Activated T-helper 1 cell treated with anti-CD3 and anti-CD28 coated beads, Interleukin-12 subunit alpha, Interleukin-12 subunit beta, Interleukin-2, Interleukin-4 antibody, amounts not matched to agents 30 ng/mL and 10 ng/mL and 1 ng/mL, durations not matched to agents 14 hours and 24 hours and 36 hours (primary cell): ENCODE measurements around the gene FCHSD1. TPM values are rescaled to one million over a fixed set of nuclear protein-coding genes. Genes with fewer than 3 reads are reported as not detected.

ENCODE experiments used
- DNase-seq: peaks from one replicate; pipeline ENCODE4 v3.0.0; 2021; ENCODE audit warnings: low spot score
- H3K27ac Mint-ChIP-seq: one replicate; pipeline ENCODE4 v1.8.0; 2021; ENCODE audit warnings: mild to moderate bottlenecking, mixed read lengths
- H3K27me3 Mint-ChIP-seq: one replicate; pipeline ENCODE4 v1.8.0; 2022; ENCODE audit warnings: mild to moderate bottlenecking, moderate library complexity, mixed read lengths; ENCODE audit not compliant: insufficient read depth
- H3K36me3 Mint-ChIP-seq: one replicate; pipeline ENCODE4 v1.8.0; 2021; ENCODE audit warnings: low read depth, mixed read lengths
- H3K4me1 Mint-ChIP-seq: one replicate; pipeline ENCODE4 v1.8.0; 2021; ENCODE audit warnings: low read depth, mixed read lengths
- H3K4me3 Mint-ChIP-seq: one replicate; pipeline ENCODE4 v1.8.0; 2021; ENCODE audit warnings: mild to moderate bottlenecking, moderate library complexity, mixed read lengths
- H3K9me3 Mint-ChIP-seq: one replicate; pipeline ENCODE4 v1.8.0; 2021; ENCODE audit warnings: mixed read lengths
- intact Hi-C: fragments of 100-400 bp; cut with micrococcal nuclease; formaldehyde crosslinking; loops from one replicate; pipeline ENCODE4 v1.15.1; 2024
- total RNA-seq: library from RNA; stranded (reverse); gene quantifications from 2 replicates; pipeline ENCODE4 v1.2.3, GENCODE V29; 2022

Gene FCHSD1
- total RNA-seq, 1 donor from 2014 or later = 37.0 TPM

GRCh38 chr5:141598391-141599345, 52.5 kb downstream of the FCHSD1 start:
- Mint-ChIP-seq H3K4me3 (peak overlapping the region; percentile 11), H3K36me3 (peaks cover 10% of the 10 kb centered on the region)
- intact Hi-C loops = no loop called here

GRCh38 chr5:141597814-141598213, 53.4 kb downstream of the FCHSD1 start:
- Mint-ChIP-seq H3K4me3 (no peak overlapping the region), H3K27me3 (no peaks in the 10 kb centered on the region), H3K27ac (peak overlapping the region; percentile 5), H3K9me3 (no peaks in the 10 kb centered on the region), H3K4me1 (peaks cover 66% of the 10 kb centered on the region), H3K36me3 (peaks cover 10% of the 10 kb centered on the region)
- intact Hi-C loops = loop anchor here (1.0 kb wide), 1 partner anchor 7 kb away; no protein-coding TSS in a partner anchor
- no peak for DNase-seq

More at GRCh38 chr5:141598391-141599345, 52.5 kb downstream of the FCHSD1 start:
- DNase-seq = no peak
- Mint-ChIP-seq H3K27ac (peak overlapping the region; percentile 34), H3K4me1 (peaks cover 67% of the 10 kb centered on the region), H3K9me3 (no peaks in the 10 kb centered on the region), H3K27me3 (no peaks in the 10 kb centered on the region)

GRCh38 chr5:141597394-141597793, 53.8 kb downstream of the FCHSD1 start:
- Mint-ChIP-seq H3K9me3 (no peaks in the 10 kb centered on the region), H3K27ac (peak overlapping the region; percentile 5), H3K36me3 (peaks cover 10% of the 10 kb centered on the region), H3K4me3 (no peak overlapping the region), H3K4me1 (peaks cover 66% of the 10 kb centered on the region), H3K27me3 (no peaks in the 10 kb centered on the region)
- DNase-seq = no peak
- intact Hi-C loops = loop anchor here (1.0 kb wide), 1 partner anchor 8 kb away; no protein-coding TSS in a partner anchor

- H3K27me3 Mint-ChIP-seq = no peaks in the 10 kb centered on the region
- peaks cover 12% of the 10 kb centered on the region for H3K36me3 Mint-ChIP-seq
- no peak overlapping the region for H3K4me3 Mint-ChIP-seq
- H3K27ac Mint-ChIP-seq = no peak overlapping the region
- intact Hi-C loops = loop anchor here (1.0 kb wide), 1 partner anchor 8 kb away; no protein-coding TSS in a partner anchor
- no peaks in the 10 kb centered on the region for H3K9me3 Mint-ChIP-seq
- peaks cover 66% of the 10 kb centered on the region for H3K4me1 Mint-ChIP-seq
- DNase-seq = no peak
These were observed 54.4 kb downstream of the FCHSD1 start for GRCh38 chr5:141596867-141597266.

GRCh38 chr5:141590127-141590526, 61.1 kb downstream of the FCHSD1 start:
- no peaks in the 10 kb centered on the region for H3K9me3 Mint-ChIP-seq
- no peak for DNase-seq
- H3K4me1 Mint-ChIP-seq = peaks cover 37% of the 10 kb centered on the region
- no peak overlapping the region for H3K27ac Mint-ChIP-seq
- intact Hi-C loops = no loop called here
- peaks cover 25% of the 10 kb centered on the region for H3K36me3 Mint-ChIP-seq
- H3K27me3 Mint-ChIP-seq = no peaks in the 10 kb centered on the region
- no peak overlapping the region for H3K4me3 Mint-ChIP-seq

Other genes with a start within 250 kb of the FCHSD1 start
- gene PCDHGA9, start 248.6 kb downstream of the FCHSD1 start, total RNA-seq = 0.21 and 0.39 TPM in 2 replicates
- 0.12 and 0.18 TPM in 2 replicates for gene PCDHGB6, start 243.4 kb downstream of the FCHSD1 start, total RNA-seq
- gene PCDHGA10, start 238.4 kb downstream of the FCHSD1 start, total RNA-seq = 0.10 and 0.13 TPM in 2 replicates
- 0.13 TPM in 1 of 2 replicates, not detected in the other for gene PCDHGB7, start 233.7 kb downstream of the FCHSD1 start, total RNA-seq
- gene PCDHGA11, start 230.4 kb downstream of the FCHSD1 start, total RNA-seq = 0.16 and 0.24 TPM in 2 replicates
- gene PCDHGA12, start 220.9 kb downstream of the FCHSD1 start, total RNA-seq = 0.18 TPM in 1 of 2 replicates, not detected in the other
- 0.31 and 0.32 TPM in 2 replicates for gene PCDHGC3, start 175.5 kb downstream of the FCHSD1 start, total RNA-seq
- not detected in 2 replicates for gene PCDHGC4, start 166.4 kb downstream of the FCHSD1 start, total RNA-seq
- gene PCDHGC5, start 162.3 kb downstream of the FCHSD1 start, total RNA-seq = not detected in 2 replicates
- 221 and 234 TPM in 2 replicates for gene DIAPH1, start 32.4 kb downstream of the FCHSD1 start, total RNA-seq
- 83.1 and 87.2 TPM in 2 replicates for gene HDAC3, start 14.6 kb downstream of the FCHSD1 start, total RNA-seq
- gene RELL2, start 14.4 kb downstream of the FCHSD1 start, total RNA-seq = 19.3 and 19.5 TPM in 2 replicates
- 7.1 and 7.2 TPM in 2 replicates for gene ARAP3, start 30.8 kb upstream of the FCHSD1 start, total RNA-seq
- gene PCDH1, start 227.0 kb upstream of the FCHSD1 start, total RNA-seq = not detected in 2 replicates